Progenitor cell of endocrine pancreas (in vitro differentiated cells): Measurements from ENCODE around the gene MAGEA11. TPM values are rescaled to one million over a fixed set of nuclear protein-coding genes. Genes with fewer than 3 reads are reported as not detected.
"Not testable (repeated sequence)": the region's sequence is repeated elsewhere in the genome, so short reads cannot be mapped to it uniquely, and the experiment has no call there.

Experiments
- DNase-seq: peaks from one replicate; pipeline ENCODE4 v3.0.0; 2021; ENCODE audit warnings: low spot score; ENCODE audit not compliant: unreplicated experiment
- H3K27ac Mint-ChIP-seq: 2 replicates; pipeline ENCODE4 v1.8.0; 2021; ENCODE audit warnings: mild to moderate bottlenecking, moderate library complexity, mixed read lengths
- H3K27me3 Mint-ChIP-seq: 2 replicates; pipeline ENCODE4 v1.8.0; 2021; ENCODE audit warnings: mixed read lengths
- H3K36me3 Mint-ChIP-seq: 2 replicates; pipeline ENCODE4 v1.8.0; 2022; ENCODE audit warnings: mixed read lengths; ENCODE audit not compliant: insufficient read depth
- H3K4me1 Mint-ChIP-seq: 2 replicates; pipeline ENCODE4 v1.8.0; 2021; ENCODE audit warnings: low read depth, mixed read lengths
- H3K4me3 Mint-ChIP-seq: 2 replicates; pipeline ENCODE4 v1.8.0; 2021; ENCODE audit warnings: low read depth, mild to moderate bottlenecking, moderate library complexity, mixed read lengths
- H3K9me3 Mint-ChIP-seq: 2 replicates; pipeline ENCODE4 v1.8.0; 2021; ENCODE audit warnings: low read depth, mixed read lengths
- CTCF ChIP-seq: fragments of 200-600 bp; sonication (generic); IDR thresholded peaks from one replicate; pipeline ENCODE4 v1.5.0; 2021; ENCODE audit warnings: antibody characterized with exemption, mild to moderate bottlenecking; ENCODE audit not compliant: unreplicated experiment
- total RNA-seq: library from RNA; stranded (reverse); gene quantifications from 2 replicates; pipeline ENCODE4 v1.2.1, GENCODE V29; 2021

Gene MAGEA11
- total RNA-seq, 1 donor from 2014 or later = not detected

- TF ChIP-seq CTCF = no peak
- DNase-seq = no peak
- H3K36me3 Mint-ChIP-seq = peaks cover 6% of the 10 kb centered on the region
- peaks cover 16% of the 10 kb centered on the region for H3K9me3 Mint-ChIP-seq
- H3K4me1 Mint-ChIP-seq = peaks cover 9% of the 10 kb centered on the region
- no peak overlapping the region for H3K27ac Mint-ChIP-seq
- H3K4me3 Mint-ChIP-seq = no peak overlapping the region
- H3K27me3 Mint-ChIP-seq = no peaks in the 10 kb centered on the region
Observed at GRCh38 chrX:149721778-149722177, 9.9 kb downstream of the MAGEA11 start.

GRCh38 chrX:149723583-149724118 lies 11.8 kb downstream of the MAGEA11 start:
- H3K36me3 Mint-ChIP-seq, H3K27me3 Mint-ChIP-seq, DNase-seq, H3K9me3 Mint-ChIP-seq, H3K4me1 Mint-ChIP-seq, H3K4me3 Mint-ChIP-seq, H3K27ac Mint-ChIP-seq: not testable (repeated sequence)

GRCh38 chrX:149727308-149727707 lies 15.4 kb downstream of the MAGEA11 start:
- not testable (repeated sequence) for H3K36me3 Mint-ChIP-seq, H3K9me3 Mint-ChIP-seq, DNase-seq, H3K4me3 Mint-ChIP-seq, H3K27ac Mint-ChIP-seq, H3K4me1 Mint-ChIP-seq, H3K27me3 Mint-ChIP-seq

GRCh38 chrX:149742269-149742668 lies 30.4 kb downstream of the MAGEA11 start:
- not testable (repeated sequence) for H3K27me3 Mint-ChIP-seq, H3K4me3 Mint-ChIP-seq, H3K27ac Mint-ChIP-seq

GRCh38 chrX:149746390-149747007 lies 34.6 kb downstream of the MAGEA11 start:
- H3K4me3 Mint-ChIP-seq, H3K9me3 Mint-ChIP-seq, DNase-seq, H3K27ac Mint-ChIP-seq, H3K36me3 Mint-ChIP-seq, H3K4me1 Mint-ChIP-seq, H3K27me3 Mint-ChIP-seq: not testable (repeated sequence)

More at GRCh38 chrX:149742269-149742668, 30.4 kb downstream of the MAGEA11 start:
- H3K36me3 Mint-ChIP-seq, H3K9me3 Mint-ChIP-seq, DNase-seq, H3K4me1 Mint-ChIP-seq: not testable (repeated sequence)

GRCh38 chrX:149757206-149758067 lies 45.6 kb downstream of the MAGEA11 start:
- DNase-seq = no peak
- H3K27me3 Mint-ChIP-seq = no peaks in the 10 kb centered on the region
- no peak overlapping the region for H3K27ac Mint-ChIP-seq
- peaks cover 14% of the 10 kb centered on the region for H3K9me3 Mint-ChIP-seq
- no peak overlapping the region for H3K4me3 Mint-ChIP-seq
- no peaks in the 10 kb centered on the region for H3K36me3 Mint-ChIP-seq
- H3K4me1 Mint-ChIP-seq = peaks cover 3% of the 10 kb centered on the region
- TF ChIP-seq CTCF = no peak

- no peak overlapping the region for H3K4me3 Mint-ChIP-seq
- no peak for TF ChIP-seq CTCF
- H3K4me1 Mint-ChIP-seq = peaks cover 2% of the 10 kb centered on the region
- no peaks in the 10 kb centered on the region for H3K27me3 Mint-ChIP-seq
- DNase-seq = no peak
- H3K36me3 Mint-ChIP-seq = no peaks in the 10 kb centered on the region
- peaks cover 10% of the 10 kb centered on the region for H3K9me3 Mint-ChIP-seq
- H3K27ac Mint-ChIP-seq = no peak overlapping the region
Observed at GRCh38 chrX:149758068-149758714, 46.3 kb downstream of the MAGEA11 start.

- H3K27ac Mint-ChIP-seq, H3K4me1 Mint-ChIP-seq, H3K27me3 Mint-ChIP-seq, DNase-seq, H3K36me3 Mint-ChIP-seq, H3K4me3 Mint-ChIP-seq: not testable (repeated sequence)
- H3K9me3 Mint-ChIP-seq = peaks cover 10% of the 10 kb centered on the region
Observed at GRCh38 chrX:149758715-149759078, 46.8 kb downstream of the MAGEA11 start.
